ENCODE results near the gene DGKA. TPM values are rescaled to one million over a fixed set of nuclear protein-coding genes. Genes with fewer than 3 reads are reported as not detected.

The DGKA gene
- total and polyA plus RNA-seq, 2 of the 13 experiments (the other 11 are each of a cell fraction or from before 2014, with no cell fraction given), result 2.4 to 5.4 TPM

DNA sequence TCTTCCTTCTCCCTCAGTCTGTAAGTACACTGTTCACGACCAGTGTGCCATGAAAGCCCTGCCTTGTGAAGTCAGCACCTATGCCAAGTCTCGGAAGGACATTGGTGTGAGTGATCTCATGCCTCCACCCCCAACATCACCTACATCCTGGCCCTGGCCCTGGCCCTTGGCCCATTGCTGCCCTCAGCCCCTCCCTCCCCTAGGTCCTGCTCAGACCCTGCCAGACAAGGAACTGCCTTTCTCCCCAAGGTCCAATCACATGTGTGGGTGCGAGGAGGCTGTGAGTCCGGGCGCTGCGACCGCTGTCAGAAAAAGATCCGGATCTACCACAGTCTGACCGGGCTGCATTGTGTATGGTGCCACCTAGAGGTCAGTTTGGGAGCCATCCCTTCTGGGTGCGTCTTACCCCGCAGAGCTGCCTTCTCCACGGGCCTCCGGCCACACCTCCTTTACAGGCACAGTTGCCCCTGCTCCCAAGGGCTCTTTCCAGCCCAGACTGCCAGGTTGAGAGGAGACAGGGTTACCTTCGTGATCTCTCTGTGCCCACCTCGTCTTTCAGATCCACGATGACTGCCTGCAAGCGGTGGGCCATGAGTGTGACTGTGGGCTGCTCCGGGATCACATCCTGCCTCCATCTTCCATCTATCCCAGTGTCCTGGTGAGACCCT is 9.2 kb downstream of the DGKA start (continued):
- peak; percentile 34; the same call in 1 of the 2 replicates for TF ChIP-seq ZNF232 (CRISPR knock-in tag; IDR thresholded peaks at IDR 0.05; ENCODE audit: borderline replicate concordance)
- TF ChIP-seq NR2F6 (IDR thresholded peaks at IDR 0.05), result no peak
- no peak for TF ChIP-seq NR2F6 (CRISPR knock-in tag; IDR thresholded peaks at IDR 0.05)
- no peak for TF ChIP-seq MAFG (CRISPR knock-in tag; IDR thresholded peaks at IDR 0.05)
- TF ChIP-seq ATAD3A (CRISPR knock-in tag; IDR thresholded peaks at IDR 0.05), result no peak
- TF ChIP-seq, protein P1, sequence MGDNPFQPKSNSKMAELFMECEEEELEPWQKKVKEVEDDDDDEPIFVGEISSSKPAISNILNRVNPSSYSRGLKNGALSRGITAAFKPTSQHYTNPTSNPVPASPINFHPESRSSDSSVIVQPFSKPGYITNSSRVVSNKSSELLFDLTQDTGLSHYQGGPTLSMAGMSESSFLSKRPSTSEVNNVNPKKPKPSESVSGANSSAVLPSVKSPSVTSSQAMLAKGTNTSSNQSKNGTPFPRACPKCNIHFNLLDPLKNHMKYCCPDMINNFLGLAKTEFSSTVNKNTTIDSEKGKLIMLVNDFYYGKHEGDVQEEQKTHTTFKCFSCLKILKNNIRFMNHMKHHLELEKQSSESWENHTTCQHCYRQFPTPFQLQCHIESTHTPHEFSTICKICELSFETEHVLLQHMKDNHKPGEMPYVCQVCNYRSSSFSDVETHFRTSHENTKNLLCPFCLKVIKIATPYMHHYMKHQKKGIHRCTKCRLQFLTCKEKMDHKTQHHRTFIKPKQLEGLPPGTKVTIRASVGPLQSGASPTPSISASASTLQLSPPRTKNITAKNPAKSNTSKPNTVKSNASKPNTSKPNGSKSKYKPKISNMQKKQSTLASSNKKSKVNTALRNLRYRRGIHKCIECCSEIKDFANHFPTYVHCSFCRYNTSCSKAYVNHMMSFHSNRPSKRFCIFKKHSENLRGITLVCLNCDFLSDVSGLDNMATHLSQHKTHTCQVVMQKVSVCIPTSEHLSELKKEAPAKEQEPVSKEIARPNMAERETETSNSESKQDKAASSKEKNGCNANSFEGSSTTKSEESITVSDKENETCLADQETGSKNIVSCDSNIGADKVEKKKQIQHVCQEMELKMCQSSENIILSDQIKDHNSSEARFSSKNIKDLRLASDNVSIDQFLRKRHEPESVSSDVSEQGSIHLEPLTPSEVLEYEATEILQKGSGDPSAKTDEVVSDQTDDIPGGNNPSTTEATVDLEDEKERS (CRISPR knock-in tag; IDR thresholded peaks at IDR 0.05), result no peak
- TF ChIP-seq TFDP1 (CRISPR knock-in tag; IDR thresholded peaks at IDR 0.05; ENCODE audit: borderline replicate concordance), result no peak
- TF ChIP-seq, protein P2, sequence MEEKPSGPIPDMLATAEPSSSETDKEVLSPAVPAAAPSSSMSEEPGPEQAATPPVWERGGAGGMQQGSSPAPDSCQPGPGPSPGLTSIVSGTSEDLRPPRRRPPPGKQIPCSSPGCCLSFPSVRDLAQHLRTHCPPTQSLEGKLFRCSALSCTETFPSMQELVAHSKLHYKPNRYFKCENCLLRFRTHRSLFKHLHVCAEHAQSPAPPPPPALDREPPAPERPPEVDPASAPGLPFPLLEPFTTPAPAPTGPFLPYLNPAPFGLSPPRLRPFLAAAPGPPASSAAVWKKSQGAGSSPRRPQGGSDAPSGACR (CRISPR knock-in tag; IDR thresholded peaks at IDR 0.05), result no peak
- no peak for TF ChIP-seq ELF4 (CRISPR knock-in tag; IDR thresholded peaks at IDR 0.05; ENCODE audit: borderline replicate concordance)
- TF ChIP-seq GATAD1 (CRISPR knock-in tag; IDR thresholded peaks at IDR 0.05), result no peak
- no peak for TF ChIP-seq GFI1 (CRISPR knock-in tag; IDR thresholded peaks at IDR 0.05; ENCODE audit: borderline replicate concordance)
- TF ChIP-seq GLI4 (CRISPR knock-in tag; IDR thresholded peaks at IDR 0.05; ENCODE audit: borderline replicate concordance), result no peak
- TF ChIP-seq MAFK (conservative IDR thresholded peaks at IDR 0.05 in 1 of 2, IDR thresholded peaks at IDR 0.05 in 1 of 2; ENCODE audit: low read length in 2 of 2), result no peak
- TF ChIP-seq HOXA3 (CRISPR knock-in tag; IDR thresholded peaks at IDR 0.05), result peak; percentile 44; the same call in 1 of the 2 replicates
- no peak for TF ChIP-seq PITX1 (CRISPR knock-in tag; IDR thresholded peaks at IDR 0.05)
- no peak for TF ChIP-seq ZNF276 (CRISPR knock-in tag; IDR thresholded peaks at IDR 0.05; ENCODE audit: low read depth)
- TF ChIP-seq HOXA9 (CRISPR knock-in tag; IDR thresholded peaks at IDR 0.05; ENCODE audit: borderline replicate concordance), result no peak
- TF ChIP-seq ZEB1 (IDR thresholded peaks at IDR 0.05; ENCODE audit: insufficient replicate concordance, low read depth), result no peak
- TF ChIP-seq, protein P3, sequence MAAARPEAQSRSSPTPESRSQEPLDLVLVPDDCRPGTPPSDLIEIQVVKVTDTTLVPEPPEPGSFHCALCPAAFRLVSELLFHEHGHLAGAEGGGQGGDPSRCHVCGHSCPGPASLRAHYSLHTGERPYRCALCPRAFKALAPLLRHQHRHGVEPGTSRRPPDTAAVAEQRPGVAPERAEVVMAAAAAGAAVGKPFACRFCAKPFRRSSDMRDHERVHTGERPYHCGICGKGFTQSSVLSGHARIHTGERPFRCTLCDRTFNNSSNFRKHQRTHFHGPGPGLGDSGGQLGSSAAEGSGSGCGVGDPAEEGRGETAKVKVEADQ (CRISPR knock-in tag; IDR thresholded peaks at IDR 0.05; ENCODE audit: borderline replicate concordance), result 0 out of 2 replicates have a peak, but pooled peaks have one; percentile 58
- TF ChIP-seq, protein P4, sequence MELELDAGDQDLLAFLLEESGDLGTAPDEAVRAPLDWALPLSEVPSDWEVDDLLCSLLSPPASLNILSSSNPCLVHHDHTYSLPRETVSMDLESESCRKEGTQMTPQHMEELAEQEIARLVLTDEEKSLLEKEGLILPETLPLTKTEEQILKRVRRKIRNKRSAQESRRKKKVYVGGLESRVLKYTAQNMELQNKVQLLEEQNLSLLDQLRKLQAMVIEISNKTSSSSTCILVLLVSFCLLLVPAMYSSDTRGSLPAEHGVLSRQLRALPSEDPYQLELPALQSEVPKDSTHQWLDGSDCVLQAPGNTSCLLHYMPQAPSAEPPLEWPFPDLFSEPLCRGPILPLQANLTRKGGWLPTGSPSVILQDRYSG (CRISPR knock-in tag; IDR thresholded peaks at IDR 0.05), result no peak
- TF ChIP-seq HMG20A (CRISPR knock-in tag; IDR thresholded peaks at IDR 0.05; ENCODE audit: borderline replicate concordance), result no peak
